Nephron progenitor cell (in vitro differentiated cells): Measurements from ENCODE around the gene DPPA5.
"Not testable (repeated sequence)": the region's sequence is repeated elsewhere in the genome, so short reads cannot be mapped to it uniquely, and the experiment has no call there.

Experiments used
- DNase-seq: peaks from one replicate; pipeline ENCODE4 v3.0.0; 2021
- H3K27ac Mint-ChIP-seq: 2 replicates; pipeline ENCODE4 v1.8.0; 2021; ENCODE audit warnings: mild to moderate bottlenecking, moderate library complexity, mixed read lengths
- H3K27me3 Mint-ChIP-seq: 2 replicates; pipeline ENCODE4 v1.8.0; 2021; ENCODE audit warnings: mild to moderate bottlenecking, low read depth, mixed read lengths; ENCODE audit not compliant: poor library complexity
- H3K36me3 Mint-ChIP-seq: 2 replicates; pipeline ENCODE4 v1.8.0; 2021; ENCODE audit warnings: low read depth, mixed read lengths
- H3K4me1 Mint-ChIP-seq: 2 replicates; pipeline ENCODE4 v1.8.0; 2021; ENCODE audit warnings: mixed read lengths
- H3K4me3 Mint-ChIP-seq: 2 replicates; pipeline ENCODE4 v1.8.0; 2021; ENCODE audit warnings: mild to moderate bottlenecking, moderate library complexity, mixed read lengths
- H3K9me3 Mint-ChIP-seq: 2 replicates; pipeline ENCODE4 v1.8.0; 2021; ENCODE audit warnings: mild to moderate bottlenecking, moderate library complexity, mixed read lengths
- CTCF ChIP-seq: fragments of 200-600 bp; sonication (generic); IDR thresholded peaks from 2 replicates; pipeline ENCODE4 v1.5.0; 2021; ENCODE audit warnings: antibody characterized with exemption

Gene DPPA5

GRCh38 chr6:73391675-73392074 lies 37.6 kb upstream of the DPPA5 start:
- H3K27me3 Mint-ChIP-seq, result peaks cover 12% of the 10 kb centered on the region
- H3K9me3 Mint-ChIP-seq, result peaks cover 7% of the 10 kb centered on the region
- DNase-seq, result no peak
- H3K27ac Mint-ChIP-seq, result no peak overlapping the region
- TF ChIP-seq CTCF, result no peak
- no peaks in the 10 kb centered on the region for H3K4me1 Mint-ChIP-seq
- H3K36me3 Mint-ChIP-seq, result no peaks in the 10 kb centered on the region
- H3K4me3 Mint-ChIP-seq, result no peak overlapping the region

- H3K27ac Mint-ChIP-seq, result no peak overlapping the region
- H3K27me3 Mint-ChIP-seq, result peaks cover 18% of the 10 kb centered on the region
- H3K9me3 Mint-ChIP-seq, result peaks cover 7% of the 10 kb centered on the region
- H3K4me1 Mint-ChIP-seq, result no peaks in the 10 kb centered on the region
- no peak for DNase-seq
- peak overlapping the region; percentile 8 for H3K4me3 Mint-ChIP-seq
- no peaks in the 10 kb centered on the region for H3K36me3 Mint-ChIP-seq
- TF ChIP-seq CTCF, result no peak
These were observed 35.8 kb upstream of the DPPA5 start for GRCh38 chr6:73389854-73390253.

GRCh38 chr6:73388800-73389512 lies 34.9 kb upstream of the DPPA5 start:
- DNase-seq, result peak; percentile 58
- no peaks in the 10 kb centered on the region for H3K36me3 Mint-ChIP-seq
- H3K27me3 Mint-ChIP-seq, result peaks cover 18% of the 10 kb centered on the region

GRCh38 chr6:73388433-73388799 lies 34.3 kb upstream of the DPPA5 start:
- Mint-ChIP-seq H3K9me3 (peaks cover 2% of the 10 kb centered on the region), H3K4me1 (no peaks in the 10 kb centered on the region), H3K27me3 (peaks cover 18% of the 10 kb centered on the region), H3K27ac (no peak overlapping the region), H3K36me3 (no peaks in the 10 kb centered on the region), H3K4me3 (peak overlapping the region; percentile 83)
- no peak for DNase-seq
- TF ChIP-seq CTCF, result no peak

More at GRCh38 chr6:73388800-73389512, 34.9 kb upstream of the DPPA5 start:
- no peak overlapping the region for H3K27ac Mint-ChIP-seq
- H3K4me1 Mint-ChIP-seq, result no peaks in the 10 kb centered on the region
- TF ChIP-seq CTCF, result peak; percentile 46
- H3K4me3 Mint-ChIP-seq, result peak overlapping the region; percentile 83
- peaks cover 7% of the 10 kb centered on the region for H3K9me3 Mint-ChIP-seq

GRCh38 chr6:73382462-73383113 lies 28.5 kb upstream of the DPPA5 start:
- Mint-ChIP-seq H3K27ac (no peak overlapping the region), H3K4me1 (no peaks in the 10 kb centered on the region), H3K4me3 (no peak overlapping the region), H3K9me3 (no peaks in the 10 kb centered on the region), H3K36me3 (no peaks in the 10 kb centered on the region), H3K27me3 (peaks cover 7% of the 10 kb centered on the region)
- TF ChIP-seq CTCF, result no peak
- no peak for DNase-seq

- not testable (repeated sequence) for DNase-seq, H3K4me3 Mint-ChIP-seq, H3K27me3 Mint-ChIP-seq, H3K27ac Mint-ChIP-seq, H3K4me1 Mint-ChIP-seq, H3K36me3 Mint-ChIP-seq, H3K9me3 Mint-ChIP-seq
These were observed 27.5 kb upstream of the DPPA5 start for GRCh38 chr6:73381531-73381930.
